GM19467 (cell line): ENCODE results near the gene FAM135A.
"Not testable (repeated sequence)": the region's sequence is repeated elsewhere in the genome, so short reads cannot be mapped to it uniquely, and the experiment has no call there.

Experiments used
- ATAC-seq: cut with Tn5 transposase; IDR thresholded peaks from one replicate; pipeline ENCODE4 v1.9.1; 2021; ENCODE audit warnings: mild to moderate bottlenecking, moderate library complexity; ENCODE audit not compliant: unreplicated experiment

Gene FAM135A

GRCh38 chr6:70607371-70607770 is 194.1 kb downstream of the FAM135A start:
- ATAC-seq, result not testable (repeated sequence)

- ATAC-seq, result not testable (repeated sequence)
These were observed 195.9 kb downstream of the FAM135A start for GRCh38 chr6:70609181-70609580.
